DMS53 treated with DMSO at 0.1 percent for 48 hours (cell line): ENCODE results near the gene OR13J1.
A peak's percentile ranks its signal among the peaks of the same experiment; 100 is the strongest.
"Not testable (repeated sequence)": the region's sequence is repeated elsewhere in the genome, so short reads cannot be mapped to it uniquely, and the experiment has no call there.

Experiments
- DNase-seq: peaks from one replicate; lab custom pipeline; 2025; ENCODE audit not compliant: unreplicated experiment; lab: John Stamatoyannopoulos, UW

Gene OR13J1, protein sequence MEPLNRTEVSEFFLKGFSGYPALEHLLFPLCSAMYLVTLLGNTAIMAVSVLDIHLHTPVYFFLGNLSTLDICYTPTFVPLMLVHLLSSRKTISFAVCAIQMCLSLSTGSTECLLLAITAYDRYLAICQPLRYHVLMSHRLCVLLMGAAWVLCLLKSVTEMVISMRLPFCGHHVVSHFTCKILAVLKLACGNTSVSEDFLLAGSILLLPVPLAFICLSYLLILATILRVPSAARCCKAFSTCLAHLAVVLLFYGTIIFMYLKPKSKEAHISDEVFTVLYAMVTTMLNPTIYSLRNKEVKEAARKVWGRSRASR

GRCh38 chr9:35870351-35870923 is at the start of gene OR13J1:
Gene OR13J1 (minus strand): TSS chr9:35870401. CDS start chr9:35870401, 0 bp downstream.
- DNase-seq: no peak

- DNase-seq: no peak
Observed at GRCh38 chr9:35919212-35920008, 49.2 kb upstream of the OR13J1 start.

GRCh38 chr9:35918780-35919179 is 48.6 kb upstream of the OR13J1 start:
- no peak for DNase-seq

DNA sequence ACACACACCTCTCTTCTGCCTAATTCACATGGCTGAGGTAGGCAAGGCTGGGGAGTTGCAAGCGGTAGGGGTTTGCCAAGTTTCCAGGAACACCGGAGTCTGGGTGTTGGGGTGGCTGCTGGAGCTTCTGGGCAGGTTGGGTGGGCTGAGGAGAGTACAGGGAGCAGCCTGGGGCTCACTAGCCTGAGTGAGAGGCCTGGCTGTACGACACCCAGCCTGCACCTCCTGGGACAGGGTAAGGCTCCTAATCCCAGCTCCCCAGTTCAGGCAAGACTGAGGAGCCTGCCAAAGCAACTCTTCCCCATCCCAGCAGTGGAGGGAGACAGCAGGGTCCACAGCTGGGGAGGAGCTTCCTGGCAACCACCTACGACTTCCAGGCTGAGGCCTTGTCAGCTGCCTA is 47.1 kb upstream of the OR13J1 start:
- no peak for DNase-seq

GRCh38 chr9:35915681-35916294 is 45.6 kb upstream of the OR13J1 start:
- DNase-seq: no peak

DNA sequence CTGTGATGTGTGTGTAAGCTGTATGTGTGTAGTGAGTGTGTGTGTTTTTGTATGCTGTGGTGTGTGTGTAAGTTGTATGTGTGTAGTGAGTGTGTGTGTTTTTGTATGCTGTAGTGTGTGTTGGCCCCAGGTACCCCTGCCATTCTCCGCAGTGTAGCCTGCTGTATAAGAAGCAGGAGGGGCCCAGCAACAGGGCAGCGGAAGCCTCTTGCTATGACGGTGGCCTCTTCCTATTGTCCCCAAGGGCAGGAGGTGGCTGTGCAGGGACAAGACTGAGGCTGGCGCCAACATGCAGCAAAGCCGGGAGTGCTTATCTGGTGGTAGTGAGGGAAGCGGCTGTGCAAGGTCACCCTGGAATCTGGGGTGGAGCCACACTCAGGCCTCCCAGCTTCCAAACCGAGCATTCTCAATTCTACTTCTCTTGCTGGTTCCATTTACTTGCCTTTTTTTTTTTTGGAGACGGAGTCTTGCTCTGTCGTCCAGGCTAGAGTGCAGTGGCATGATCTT is 44.2 kb upstream of the OR13J1 start:
- DNase-seq: no peak

DNA sequence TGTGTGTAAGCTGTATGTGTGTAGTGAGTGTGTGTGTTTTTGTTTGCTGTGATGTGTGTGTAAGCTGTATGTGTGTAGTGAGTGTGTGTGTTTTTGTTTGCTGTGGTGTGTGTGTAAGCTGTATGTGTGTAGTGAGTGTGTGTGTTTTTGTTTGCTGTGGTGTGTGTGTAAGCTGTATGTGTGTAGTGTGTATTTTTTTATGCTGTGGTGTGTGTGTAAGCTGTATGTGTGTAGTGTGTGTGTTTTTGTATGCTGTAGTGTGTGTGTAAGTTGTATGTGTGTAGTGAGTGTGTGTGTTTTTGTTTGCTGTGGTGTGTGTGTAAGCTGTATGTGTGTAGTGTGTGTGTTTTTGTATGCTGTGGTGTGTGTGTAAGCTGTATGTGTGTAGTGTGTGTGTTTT is 43.2 kb upstream of the OR13J1 start:
- not testable (repeated sequence) for DNase-seq

DNA sequence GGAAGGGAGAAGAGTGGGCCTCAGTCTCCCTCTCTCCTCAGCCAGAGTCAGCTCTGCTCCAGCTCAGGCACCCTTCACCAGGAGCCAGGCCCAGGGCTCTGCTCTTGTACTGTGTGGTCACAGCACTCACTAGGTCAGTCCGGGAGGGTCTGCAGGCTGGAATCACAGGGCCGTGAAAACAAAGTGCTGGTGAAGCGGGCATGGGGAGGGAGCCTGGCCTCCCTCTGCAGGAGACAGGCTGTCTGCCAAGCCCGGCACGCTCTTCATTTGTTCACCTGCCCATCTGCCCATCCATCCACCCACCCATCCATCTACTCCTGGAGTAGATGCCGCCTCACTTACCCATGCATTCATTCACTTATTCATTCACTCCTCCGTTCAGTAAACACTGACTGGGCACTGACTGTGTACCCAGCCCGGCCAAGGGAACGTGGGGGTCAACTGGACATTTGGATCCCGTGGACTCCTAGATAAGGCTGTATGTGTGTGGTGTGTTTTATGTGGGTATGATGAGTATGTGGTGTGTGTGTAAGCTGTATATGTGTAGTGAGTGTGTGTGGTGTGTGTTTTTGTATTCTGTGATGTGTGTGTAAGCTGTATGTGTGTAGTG is 42.7 kb upstream of the OR13J1 start:
- DNase-seq: no peak

DNA sequence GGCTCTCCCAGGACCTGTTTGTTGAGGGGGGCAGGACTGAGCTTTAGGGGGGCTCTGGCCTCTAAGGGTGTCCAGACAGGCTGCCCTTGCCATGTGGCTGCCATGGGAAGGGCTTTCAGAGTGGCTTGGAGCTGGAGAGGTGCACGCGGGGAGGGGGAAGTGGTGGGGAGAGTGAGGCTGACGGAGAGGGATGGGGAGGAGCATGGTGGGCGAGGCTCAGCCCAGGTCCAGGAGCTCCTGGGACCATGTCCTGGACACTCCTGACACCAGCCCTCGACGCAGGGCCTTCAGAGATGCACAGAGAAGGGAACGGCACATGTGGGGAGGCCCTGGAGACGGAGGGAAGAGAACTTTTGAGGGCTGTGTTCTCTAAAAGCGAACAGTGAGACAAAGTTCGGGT is 41.5 kb upstream of the OR13J1 start:
- DNase-seq: no peak

DNA sequence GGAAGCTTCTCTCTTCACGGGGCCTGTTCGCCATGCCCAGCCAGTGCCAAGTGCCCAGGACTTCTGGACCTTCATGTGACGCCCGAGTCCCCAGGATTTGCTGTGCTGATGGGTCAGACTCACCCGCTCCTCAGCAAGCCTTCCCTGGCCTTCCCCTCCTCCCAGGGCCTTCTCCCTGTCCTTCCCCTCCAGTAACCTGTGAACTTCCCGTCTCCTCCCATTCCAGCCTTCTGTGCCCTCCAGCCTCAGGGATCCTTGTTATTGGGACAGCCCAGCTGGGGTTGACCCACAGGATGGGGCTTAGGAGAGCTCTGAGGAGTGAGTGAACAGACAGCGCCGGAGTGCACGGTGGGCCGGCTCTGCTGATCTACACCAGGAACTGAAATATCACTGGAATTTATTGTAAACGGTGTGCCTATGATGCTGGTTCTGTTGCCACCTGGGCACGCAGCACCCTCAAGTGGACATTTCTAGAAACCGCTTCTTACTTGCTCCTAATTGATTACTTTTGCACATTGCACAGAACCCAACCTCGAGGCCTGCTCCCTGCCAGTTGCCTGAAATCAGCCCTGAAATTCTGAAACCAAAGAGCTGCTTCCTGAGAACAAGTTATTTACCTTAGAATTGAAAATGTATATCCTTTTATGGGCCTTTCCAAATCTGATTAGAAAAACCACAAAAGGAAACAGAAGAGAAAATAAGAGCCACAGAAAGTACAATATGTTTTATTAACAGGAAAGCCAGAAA is 40.6 kb upstream of the OR13J1 start:
- DNase-seq: peak; percentile 40

GRCh38 chr9:35909687-35910612 is 39.7 kb upstream of the OR13J1 start:
- no peak for DNase-seq

DNA sequence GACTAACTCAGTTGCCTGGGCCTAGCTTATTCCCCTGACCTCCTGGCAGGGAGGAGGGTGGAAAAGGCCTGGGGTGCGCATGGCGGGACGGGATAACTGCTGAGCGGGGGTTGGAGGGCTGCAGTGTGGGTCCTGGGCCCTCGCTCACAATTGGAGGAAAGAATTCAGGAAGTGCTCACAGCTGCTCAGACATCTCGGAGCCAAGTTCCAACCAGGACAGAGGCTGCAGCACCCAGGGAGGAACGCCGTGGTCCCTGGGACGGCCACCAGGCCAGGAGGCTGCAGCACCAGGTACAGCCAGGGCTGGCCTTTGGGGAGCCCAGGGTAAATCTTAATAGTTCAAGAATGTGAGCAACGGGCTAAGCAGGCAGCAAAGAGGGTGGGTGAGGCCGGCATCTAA is 39.1 kb upstream of the OR13J1 start, which contains the start of gene SPAAR:
Gene SPAAR (plus strand): TSS at position 217 of the 400 bp plus-strand sequence. CDS start 974 bp downstream, outside the sequence.
- DNase-seq: no peak

DNA sequence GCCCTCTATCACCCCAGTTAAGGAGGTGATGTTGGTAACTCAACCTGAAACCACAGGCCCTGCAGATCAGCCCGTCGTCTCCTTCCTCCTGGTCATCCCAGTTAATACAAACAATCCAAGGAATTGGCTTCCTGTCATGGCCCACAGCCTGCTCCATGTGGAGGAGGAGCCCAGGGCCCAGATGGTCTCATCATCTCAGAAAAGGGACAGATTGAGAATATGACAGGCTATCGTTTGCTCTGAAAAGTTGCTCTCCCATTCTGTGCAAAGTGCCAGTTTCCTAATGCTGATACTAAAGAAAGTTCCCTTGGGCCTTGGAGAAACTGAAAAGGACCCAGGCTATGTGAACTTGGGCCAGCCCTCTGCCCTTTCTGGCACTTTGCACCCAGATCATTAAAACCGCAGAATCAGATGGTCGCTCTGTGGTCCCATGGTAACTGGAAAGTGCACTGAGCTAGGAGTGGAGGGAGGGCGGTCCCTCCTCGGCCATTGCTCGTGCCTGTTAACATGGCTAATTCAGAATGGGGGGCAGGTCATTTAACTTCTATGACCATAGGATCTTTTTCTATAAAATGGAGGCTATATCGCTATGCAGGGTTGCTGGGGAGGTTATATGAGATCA is 38.4 kb upstream of the OR13J1 start:
- no peak for DNase-seq

- no peak for DNase-seq
Observed at GRCh38 chr9:35907711-35908503, 37.7 kb upstream of the OR13J1 start.

DNA sequence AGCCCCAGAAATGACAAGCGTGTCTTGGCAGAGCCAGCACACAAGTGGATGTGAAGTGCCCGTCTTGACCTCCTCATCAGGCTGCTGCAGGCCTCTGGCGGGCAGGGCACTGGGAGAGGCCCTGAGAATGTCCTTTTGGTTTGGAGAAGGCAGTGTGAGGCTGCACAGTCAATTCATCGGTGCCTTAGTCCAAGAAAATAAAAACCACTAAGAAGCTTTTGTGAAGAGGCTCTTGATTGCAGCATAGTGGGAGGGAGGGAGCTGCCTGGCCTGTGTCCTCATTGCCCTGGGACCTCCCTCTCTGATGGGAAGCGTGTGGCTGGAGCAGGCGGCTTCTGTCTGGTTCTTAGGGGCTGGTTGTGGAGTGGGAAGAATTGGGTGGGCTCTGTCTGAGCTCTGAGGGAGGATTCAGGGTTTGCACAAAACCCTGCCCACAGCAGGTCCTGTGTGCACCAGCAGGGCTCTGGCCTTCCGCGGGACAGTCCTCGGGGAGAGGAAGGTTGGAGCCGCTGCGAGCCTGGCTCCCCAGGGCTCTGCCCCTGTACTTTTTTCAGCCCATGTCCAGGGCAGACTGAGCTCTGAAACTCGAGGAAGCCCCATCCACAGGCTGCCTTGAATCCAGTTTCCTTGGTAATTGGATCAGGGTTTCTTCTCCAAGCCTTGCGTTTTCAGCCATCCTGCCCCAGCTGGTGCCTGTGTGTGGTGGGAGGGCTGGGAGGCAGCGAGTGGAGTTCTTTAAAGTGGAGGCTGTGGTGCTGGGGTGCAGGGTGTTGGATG is 36.9 kb upstream of the OR13J1 start:
- DNase-seq: no peak

- DNase-seq: no peak
Observed at GRCh38 chr9:35905912-35906679, 35.9 kb upstream of the OR13J1 start, which contains the start of gene HRCT1. Gene HRCT1 (plus strand): TSS chr9:35906202. CDS start chr9:35906288, 86 bp downstream.
